GM19351 (cell line): Measurements from ENCODE around the gene ABHD16A.
A peak's percentile ranks its signal among the peaks of the same experiment; 100 is the strongest.

Experiments
- ATAC-seq: cut with Tn5 transposase; IDR thresholded peaks from one replicate; pipeline ENCODE4 v1.9.1; 2021; ENCODE audit warnings: mild to moderate bottlenecking, moderate library complexity; ENCODE audit not compliant: unreplicated experiment

The ABHD16A gene

GRCh38 chr6:31702819-31703716, at the start of gene ABHD16A:
Gene ABHD16A, minus strand, starts transcription at chr6:31703324. Its CDS starts 43 bp downstream, at chr6:31703281.
- peak; percentile 91 for ATAC-seq

- ATAC-seq: no peak
Measured at GRCh38 chr6:31752739-31753319, 49.7 kb upstream of the ABHD16A start.

GRCh38 chr6:31750411-31751022, 47.4 kb upstream of the ABHD16A start:
- no peak for ATAC-seq

GRCh38 chr6:31749301-31750036, 46.3 kb upstream of the ABHD16A start:
- ATAC-seq: no peak

GRCh38 chr6:31744422-31744821, 41.3 kb upstream of the ABHD16A start:
- no peak for ATAC-seq

- no peak for ATAC-seq
Measured at GRCh38 chr6:31742894-31743293, 39.8 kb upstream of the ABHD16A start.

- no peak for ATAC-seq
Measured at GRCh38 chr6:31741815-31742214, 38.7 kb upstream of the ABHD16A start.

- no peak for ATAC-seq
Measured at GRCh38 chr6:31740397-31741223, 37.5 kb upstream of the ABHD16A start.

GRCh38 chr6:31739639-31740396, 36.7 kb upstream of the ABHD16A start, which contains the start of gene MSH5:
Gene MSH5, plus strand, starts transcription at chr6:31740005. Its CDS starts 462 bp downstream, at chr6:31740467.
- ATAC-seq: peak; percentile 73

GRCh38 chr6:31737991-31738979, 35.2 kb upstream of the ABHD16A start:
- no peak for ATAC-seq

- no peak for ATAC-seq
Measured at GRCh38 chr6:31737315-31737990, 34.3 kb upstream of the ABHD16A start.

- no peak for ATAC-seq
Measured at GRCh38 chr6:31736768-31737314, 33.7 kb upstream of the ABHD16A start.

GRCh38 chr6:31736021-31736767, 33.1 kb upstream of the ABHD16A start, which contains the start of gene CLIC1:
Gene CLIC1, minus strand, starts transcription at chr6:31736530. Its CDS starts 230 bp downstream, at chr6:31736300.
- no peak for ATAC-seq

- peak; percentile 36 for ATAC-seq
Measured at GRCh38 chr6:31734821-31735406, 31.8 kb upstream of the ABHD16A start.

- ATAC-seq: no peak
Measured at GRCh38 chr6:31734247-31734820, 31.2 kb upstream of the ABHD16A start.

- no peak for ATAC-seq
Measured at GRCh38 chr6:31733734-31734133, 30.6 kb upstream of the ABHD16A start.
